ENCODE measurements around the gene GPR4.

Gene GPR4

GRCh38 chr19:45547965-45548609 is 53.9 kb downstream of the GPR4 start:
- DNase-seq (ENCODE audit: low read depth): no peak

DNA sequence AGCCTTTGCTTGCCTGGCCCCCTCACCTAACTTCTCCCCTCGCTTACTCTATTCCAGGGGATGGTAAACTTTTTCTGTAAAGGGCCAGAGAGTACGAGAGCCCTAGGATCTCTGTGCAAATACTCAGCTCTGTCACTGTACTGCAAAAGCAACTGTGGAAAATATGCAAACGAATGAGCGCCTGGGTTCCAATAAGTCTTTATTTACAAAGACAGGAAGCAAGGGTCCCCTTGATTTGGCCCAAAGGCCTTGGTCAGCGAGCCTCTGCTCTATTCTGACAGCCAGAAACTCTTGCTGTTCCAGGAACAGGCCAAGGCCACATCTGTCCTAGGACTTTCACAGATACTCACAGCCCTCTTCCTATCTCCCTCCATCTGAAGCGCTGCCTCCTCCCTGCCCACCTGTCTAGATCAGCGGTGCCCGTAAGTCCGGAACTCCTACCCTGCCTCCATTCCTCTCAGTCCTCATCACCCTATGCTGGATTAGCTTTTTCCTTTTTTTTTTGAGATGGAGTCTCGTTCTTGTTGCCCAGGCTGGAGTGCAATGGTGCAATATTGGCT is 54.7 kb downstream of the GPR4 start:
- no peak for DNase-seq (ENCODE audit: low read depth)

GRCh38 chr19:45542234-45542668 is 59.8 kb downstream of the GPR4 start:
- DNase-seq (ENCODE audit: low read depth): no peak
